SK-N-SH (cell line): ENCODE measurements around the gene NPC1L1. TPM values are rescaled to one million over a fixed set of nuclear protein-coding genes. Genes with fewer than 3 reads are reported as not detected.

ENCODE experiments used
- CTCF ChIA-PET: fragments of 300-600, 350-600 bp; formaldehyde crosslinking; extraction: SDS; loops from one replicate; lab custom pipeline; 2021; lab: Yijun Ruan, JAX
- POLR2A ChIA-PET: fragments of 350-600 bp; sonication (Branson Sonifier 250); formaldehyde crosslinking; extraction: SDS; loops from one replicate; lab custom pipeline; 2020; ENCODE audit warnings: antibody characterized with exemption, inconsistent platforms; lab: Yijun Ruan, JAX
- DNase-seq: peaks from one replicate; pipeline ENCODE4 v3.0.0; 2012
- H2AFZ ChIP-seq: fragments of 200-600 bp; sonication (generic); 2 replicates; pipeline ENCODE4 v1.8.1; 2016; ENCODE audit warnings: antibody characterized with exemption, mild to moderate bottlenecking, low read depth
- H3F3A ChIP-seq: fragments of 200-600 bp; sonication (generic); replicated peaks from 2 replicates; pipeline ENCODE3; 2016; ENCODE audit warnings: antibody characterized with exemption, mild to moderate bottlenecking; ENCODE audit not compliant: insufficient read depth
- H3K27ac ChIP-seq, 2 experiments: fragments of 200-500 bp in 1 of 2; fragments of 200-600 bp in 1 of 2; sonication (Bioruptor generic) in 1 of 2; sonication (generic), shearing (Covaris generic) in 1 of 2; 2 replicates each; pipeline versions ENCODE4 v1.5.1 to v1.6.1; 2014 to 2016; ENCODE audit warnings: low read depth in 2 of 2, inconsistent platforms in 1 of 2, low read length in 1 of 2, mild to moderate bottlenecking in 1 of 2, mixed read lengths in 1 of 2
- H3K27me3 ChIP-seq: fragments of 200-600 bp; sonication (generic), shearing (Covaris generic); 2 replicates; pipeline ENCODE4 v1.6.1; 2016; ENCODE audit warnings: mixed run types; ENCODE audit not compliant: insufficient read depth
- H3K36me3 ChIP-seq, 2 experiments: fragments of 200-500 bp in 1 of 2; fragments of 200-600 bp in 1 of 2; sonication (Bioruptor generic) in 1 of 2; sonication (generic) in 1 of 2; replicated peaks in 1 of 2; 2 replicates each; pipeline versions ENCODE3 to v1.5.1; 2014 to 2016; ENCODE audit warnings: low read length in 1 of 2, mild to moderate bottlenecking in 1 of 2; ENCODE audit not compliant: insufficient read depth in 2 of 2, control insufficient read depth in 1 of 2
- H3K4me1 ChIP-seq, 2 experiments: fragments of 200-500 bp in 1 of 2; fragments of 200-600 bp in 1 of 2; sonication (Bioruptor generic) in 1 of 2; sonication (generic), shearing (Covaris generic) in 1 of 2; 2 replicates each; pipeline versions ENCODE4 v1.5.1 to v1.6.1; 2014 to 2016; ENCODE audit warnings: low read depth in 1 of 2, low read length in 1 of 2, mixed run types in 1 of 2; ENCODE audit not compliant: insufficient read depth in 2 of 2, control insufficient read depth in 1 of 2
- H3K4me2 ChIP-seq: fragments of 200-600 bp; sonication (generic), shearing (Covaris generic); 2 replicates; pipeline ENCODE4 v1.6.1; 2017; ENCODE audit warnings: mixed run types
- H3K4me3 ChIP-seq, 2 experiments: fragments of 200-500 bp in 1 of 2; fragments of 200-600 bp in 1 of 2; sonication (Bioruptor generic) in 1 of 2; sonication (generic), shearing (Covaris generic) in 1 of 2; 2 replicates each; pipeline versions ENCODE4 v1.5.1 to v1.8.1; 2014 to 2016; ENCODE audit warnings: low read depth in 2 of 2, inconsistent platforms in 1 of 2, low read length in 1 of 2, mild to moderate bottlenecking in 1 of 2, mixed read lengths in 1 of 2, moderate library complexity in 1 of 2
- H3K79me2 ChIP-seq: fragments of 200-600 bp; sonication (generic); 2 replicates; pipeline ENCODE4 v1.8.1; 2017; ENCODE audit warnings: mild to moderate bottlenecking; ENCODE audit not compliant: insufficient read depth
- H3K9ac ChIP-seq: fragments of 200-600 bp; sonication (generic); 2 replicates; pipeline ENCODE4 v1.6.1; 2017; ENCODE audit warnings: mixed run types
- H3K9me2 ChIP-seq: fragments of 200-600 bp; sonication (generic); 2 replicates; pipeline ENCODE4 v1.6.1; 2017; ENCODE audit warnings: mixed run types
- H3K9me3 ChIP-seq: fragments of 200-600 bp; sonication (generic); 2 replicates; pipeline ENCODE4 v1.6.1; 2017; ENCODE audit warnings: mixed run types, mild to moderate bottlenecking, moderate library complexity
- H4K20me1 ChIP-seq: fragments of 200-600 bp; sonication (generic); 2 replicates; pipeline ENCODE4 v1.6.1; 2017; ENCODE audit warnings: mild to moderate bottlenecking, mixed run types; ENCODE audit not compliant: insufficient read depth
- FOXJ3 ChIP-seq: sonication (generic); formaldehyde crosslinking; IDR thresholded peaks from 2 replicates; pipeline ENCODE4 v1.5.1; 2020; ENCODE audit warnings: mild to moderate bottlenecking, missing genetic modification reagents
- RAD21 ChIP-seq: IDR thresholded peaks from 2 replicates; pipeline ENCODE4 v1.6.1; 2012; ENCODE audit warnings: mild to moderate bottlenecking, low read length
- RCOR1 ChIP-seq: fragments of 150-350 bp; IDR thresholded peaks from 2 replicates; pipeline ENCODE4 v1.6.1; 2017; ENCODE audit warnings: antibody characterized with exemption, low read length
- TAF1 ChIP-seq: IDR thresholded peaks from 2 replicates; pipeline ENCODE4 v1.6.1; 2012; ENCODE audit warnings: low read depth, mild to moderate bottlenecking, low read length, moderate library complexity, borderline replicate concordance
- YY1 ChIP-seq: IDR thresholded peaks from 2 replicates; pipeline ENCODE4 v1.4.0; 2012; ENCODE audit warnings: low read depth, mild to moderate bottlenecking
- WGBS: methylation state at CpG from one replicate; pipeline ENCODE4 v1.1.6; 2017; ENCODE audit warnings: low lambda C conversion rate; 5-methylcytosine and 5-hydroxymethylcytosine counted together
- polyA plus RNA-seq, 3 experiments: library from polyadenylated mRNA; depleted of rRNA; stranded (reverse); fragments of >200 nt; gene quantifications; 2 replicates each; pipeline ENCODE4 v1.2.3, GENCODE V29; 2012
- small RNA-seq, 7 experiments: library from RNA; depleted of rRNA; stranded (forward); fragments of <200 nt; gene quantifications; one replicate each; pipeline ENCODE3, GENCODE V24; 2012
- TF ChIP-seq, protein P1 (sequence below): IDR thresholded peaks from 2 replicates; pipeline ENCODE4 v1.4.0; 2012; ENCODE audit warnings: low read depth
- TF ChIP-seq, protein P2 (sequence below): fragments of 150-350 bp; IDR thresholded peaks from 2 replicates; pipeline ENCODE4 v1.6.1; 2016; ENCODE audit warnings: mild to moderate bottlenecking, low read depth, low read length
- TF ChIP-seq, protein P3 (sequence below): fragments of 150-350 bp; IDR thresholded peaks from 2 replicates; pipeline ENCODE4 v1.6.1; 2017; ENCODE audit warnings: antibody characterized with exemption, low read length, low read depth, borderline replicate concordance
- TF ChIP-seq, protein P4 (sequence below): IDR thresholded peaks from 2 replicates; pipeline ENCODE4 v1.4.0; 2012; ENCODE audit warnings: low read depth, borderline replicate concordance
- TF ChIP-seq, protein P5 (sequence below): fragments of 200-600 bp; sonication (generic); IDR thresholded peaks from 2 replicates; pipeline ENCODE4 v1.6.1; 2017; ENCODE audit warnings: antibody characterized with exemption, mild to moderate bottlenecking, moderate library complexity

NPC1L1 gene
- polyA plus RNA-seq, 1 of the 3 experiments (the other 2 are of a cell fraction): not detected

DNA sequence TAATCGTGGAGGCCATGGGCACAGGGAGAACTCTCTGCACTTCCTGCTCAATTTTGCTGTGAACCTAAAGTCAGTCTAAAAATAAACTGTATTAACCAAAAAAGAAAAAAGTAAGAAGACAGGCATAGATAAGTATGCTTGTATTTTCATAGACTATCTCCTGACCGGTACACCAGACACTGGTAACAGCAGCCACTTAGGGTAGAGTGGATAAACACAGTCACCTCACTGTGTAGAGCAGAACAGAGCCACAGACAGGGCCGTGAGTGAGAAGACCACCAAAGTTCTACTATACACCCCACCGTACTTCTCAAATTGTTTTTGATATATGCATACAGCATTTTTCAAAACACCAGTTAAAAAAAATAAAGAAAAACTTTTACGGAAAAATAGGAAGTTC lies 75.6 kb downstream of the NPC1L1 start:
- CTCF ChIA-PET: interaction anchor here (0.7 to 1.3 kb wide), 2 partner anchors 9 to 224 kb away, joined by 3 to 4 read pairs; no protein-coding TSS in a partner anchor
- no peaks in the 10 kb centered on the region for H3K27me3 ChIP-seq
- H3K4me2 ChIP-seq: no peak overlapping the region
- no peak overlapping the region for H2AFZ ChIP-seq
- H3F3A ChIP-seq: peaks cover 27% of the 10 kb centered on the region
- no peaks in the 10 kb centered on the region for H3K9me3 ChIP-seq
- peak overlapping the region in 1 of 2 experiments; percentile 44; a peak in 1 of 4 replicates for H3K27ac ChIP-seq
- no peak for DNase-seq
- no peaks in the 10 kb centered on the region for H3K9me2 ChIP-seq
- H3K4me3 ChIP-seq: no peak overlapping the region
- TF ChIP-seq RCOR1 (no peak), TAF1 (no peak), FOXJ3 (CRISPR knock-in tag) (no peak), RAD21 (no peak), YY1 (no peak)
- TF ChIP-seq, protein P1, sequence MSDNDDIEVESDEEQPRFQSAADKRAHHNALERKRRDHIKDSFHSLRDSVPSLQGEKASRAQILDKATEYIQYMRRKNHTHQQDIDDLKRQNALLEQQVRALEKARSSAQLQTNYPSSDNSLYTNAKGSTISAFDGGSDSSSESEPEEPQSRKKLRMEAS: no peak
- TF ChIP-seq, protein P2, sequence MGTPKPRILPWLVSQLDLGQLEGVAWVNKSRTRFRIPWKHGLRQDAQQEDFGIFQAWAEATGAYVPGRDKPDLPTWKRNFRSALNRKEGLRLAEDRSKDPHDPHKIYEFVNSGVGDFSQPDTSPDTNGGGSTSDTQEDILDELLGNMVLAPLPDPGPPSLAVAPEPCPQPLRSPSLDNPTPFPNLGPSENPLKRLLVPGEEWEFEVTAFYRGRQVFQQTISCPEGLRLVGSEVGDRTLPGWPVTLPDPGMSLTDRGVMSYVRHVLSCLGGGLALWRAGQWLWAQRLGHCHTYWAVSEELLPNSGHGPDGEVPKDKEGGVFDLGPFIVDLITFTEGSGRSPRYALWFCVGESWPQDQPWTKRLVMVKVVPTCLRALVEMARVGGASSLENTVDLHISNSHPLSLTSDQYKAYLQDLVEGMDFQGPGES: no peak
- TF ChIP-seq, protein P3, sequence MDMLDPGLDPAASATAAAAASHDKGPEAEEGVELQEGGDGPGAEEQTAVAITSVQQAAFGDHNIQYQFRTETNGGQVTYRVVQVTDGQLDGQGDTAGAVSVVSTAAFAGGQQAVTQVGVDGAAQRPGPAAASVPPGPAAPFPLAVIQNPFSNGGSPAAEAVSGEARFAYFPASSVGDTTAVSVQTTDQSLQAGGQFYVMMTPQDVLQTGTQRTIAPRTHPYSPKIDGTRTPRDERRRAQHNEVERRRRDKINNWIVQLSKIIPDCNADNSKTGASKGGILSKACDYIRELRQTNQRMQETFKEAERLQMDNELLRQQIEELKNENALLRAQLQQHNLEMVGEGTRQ: no peak
- peaks cover 31% of the 10 kb centered on the region for H4K20me1 ChIP-seq
- peaks cover 38 to 62% of the 10 kb centered on the region in 2 experiments for H3K36me3 ChIP-seq
- POLR2A ChIA-PET: no interaction called here
- H3K4me1 ChIP-seq: peaks cover 13 to 42% of the 10 kb centered on the region in 2 experiments
- H3K79me2 ChIP-seq: peaks cover 100% of the 10 kb centered on the region
- no peak overlapping the region for H3K9ac ChIP-seq
- 92% methylated on average over 5 of the region's 5 CpGs for WGBS

DNA sequence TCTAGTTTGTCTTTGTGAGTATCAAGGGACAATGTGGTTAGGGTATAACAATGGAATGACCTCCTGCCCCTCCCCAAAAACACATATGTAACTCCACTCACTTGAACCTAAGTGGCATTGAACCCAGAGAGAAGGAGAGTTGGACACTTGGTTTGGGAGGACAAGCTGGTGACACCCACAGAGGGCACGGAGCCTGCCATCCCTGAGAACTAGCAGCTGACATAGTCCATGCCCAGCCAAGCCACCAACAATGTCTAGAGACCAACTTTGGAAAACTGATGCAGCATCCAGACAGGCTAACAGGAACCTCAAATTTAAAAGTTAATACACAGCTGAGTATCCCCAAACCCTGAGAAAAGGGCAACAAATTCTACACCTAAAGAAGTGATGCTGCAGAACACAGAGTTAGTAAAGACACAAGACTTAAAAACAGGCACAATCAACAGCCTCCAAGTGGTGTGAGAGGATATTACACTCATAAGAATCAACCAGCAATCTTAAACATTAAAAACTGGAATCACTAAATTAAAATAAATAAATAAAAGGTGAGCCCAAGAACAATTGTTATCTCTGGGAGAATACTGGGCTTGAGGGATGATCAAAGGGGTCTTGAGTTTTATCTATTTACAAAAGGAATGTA lies 77.8 kb downstream of the NPC1L1 start:
- ChIA-PET CTCF (interaction anchor here (0.9 to 2.1 kb wide), 10 partner anchors 8 to 222 kb away, joined by 3 to 10 read pairs (median 4); no protein-coding TSS in a partner anchor), POLR2A (no interaction called here)
- Histone ChIP-seq H3K36me3 (peaks cover 42 to 48% of the 10 kb centered on the region in 2 experiments), H3K27me3 (no peaks in the 10 kb centered on the region), H2AFZ (no peak overlapping the region), H3F3A (peaks cover 12% of the 10 kb centered on the region), H3K4me2 (no peak overlapping the region), H3K4me3 (no peak overlapping the region), H3K79me2 (peaks cover 98% of the 10 kb centered on the region), H3K9me3 (no peaks in the 10 kb centered on the region), H3K9me2 (no peaks in the 10 kb centered on the region), H3K4me1 (peaks cover 2 to 28% of the 10 kb centered on the region in 2 experiments; a peak in 2 of 4 replicates), H3K9ac (no peak overlapping the region), H3K27ac (no peak overlapping the region), H4K20me1 (peaks cover 10% of the 10 kb centered on the region; the same call in 1 of the 2 replicates)
- 94% methylated on average over 1 of the region's 1 CpG for WGBS
- no peak for DNase-seq
- TF ChIP-seq, protein P4, sequence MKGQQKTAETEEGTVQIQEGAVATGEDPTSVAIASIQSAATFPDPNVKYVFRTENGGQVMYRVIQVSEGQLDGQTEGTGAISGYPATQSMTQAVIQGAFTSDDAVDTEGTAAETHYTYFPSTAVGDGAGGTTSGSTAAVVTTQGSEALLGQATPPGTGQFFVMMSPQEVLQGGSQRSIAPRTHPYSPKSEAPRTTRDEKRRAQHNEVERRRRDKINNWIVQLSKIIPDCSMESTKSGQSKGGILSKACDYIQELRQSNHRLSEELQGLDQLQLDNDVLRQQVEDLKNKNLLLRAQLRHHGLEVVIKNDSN: no peak
- TF ChIP-seq, protein P5, sequence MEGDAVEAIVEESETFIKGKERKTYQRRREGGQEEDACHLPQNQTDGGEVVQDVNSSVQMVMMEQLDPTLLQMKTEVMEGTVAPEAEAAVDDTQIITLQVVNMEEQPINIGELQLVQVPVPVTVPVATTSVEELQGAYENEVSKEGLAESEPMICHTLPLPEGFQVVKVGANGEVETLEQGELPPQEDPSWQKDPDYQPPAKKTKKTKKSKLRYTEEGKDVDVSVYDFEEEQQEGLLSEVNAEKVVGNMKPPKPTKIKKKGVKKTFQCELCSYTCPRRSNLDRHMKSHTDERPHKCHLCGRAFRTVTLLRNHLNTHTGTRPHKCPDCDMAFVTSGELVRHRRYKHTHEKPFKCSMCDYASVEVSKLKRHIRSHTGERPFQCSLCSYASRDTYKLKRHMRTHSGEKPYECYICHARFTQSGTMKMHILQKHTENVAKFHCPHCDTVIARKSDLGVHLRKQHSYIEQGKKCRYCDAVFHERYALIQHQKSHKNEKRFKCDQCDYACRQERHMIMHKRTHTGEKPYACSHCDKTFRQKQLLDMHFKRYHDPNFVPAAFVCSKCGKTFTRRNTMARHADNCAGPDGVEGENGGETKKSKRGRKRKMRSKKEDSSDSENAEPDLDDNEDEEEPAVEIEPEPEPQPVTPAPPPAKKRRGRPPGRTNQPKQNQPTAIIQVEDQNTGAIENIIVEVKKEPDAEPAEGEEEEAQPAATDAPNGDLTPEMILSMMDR: peak; percentile 56
- no peak for TF ChIP-seq FOXJ3 (CRISPR knock-in tag)

Small RNA genes lying within 50 kb of the gene (small RNA-seq; reads per million reads assigned to genes)
- gene RNU6-1097P: 0 reads per million in 7 experiments

Other genes starting within 250 kb of the NPC1L1 start
- gene CAMK2B, start 215.7 kb downstream of the NPC1L1 start, polyA plus RNA-seq (2012; rRNA removed): 0.10 and 0.20 TPM in 2 replicates
- gene NUDCD3, start 50.7 kb downstream of the NPC1L1 start, polyA plus RNA-seq (2012; rRNA removed): 66.0 and 83.1 TPM in 2 replicates
- gene DDX56, start 32.6 kb upstream of the NPC1L1 start, polyA plus RNA-seq (2012; rRNA removed): 97.1 and 126 TPM in 2 replicates
- 145 and 192 TPM in 2 replicates for gene TMED4, start 40.9 kb upstream of the NPC1L1 start, polyA plus RNA-seq (2012; rRNA removed)
- 58.2 and 69.4 TPM in 2 replicates for gene OGDH, start 65.3 kb upstream of the NPC1L1 start, polyA plus RNA-seq (2012; rRNA removed)
- gene ZMIZ2, start 207.5 kb upstream of the NPC1L1 start, polyA plus RNA-seq (2012; rRNA removed): 17.8 and 18.1 TPM in 2 replicates